H1 (cell line): ENCODE results near the gene CDKL4. TPM values are rescaled to one million over a fixed set of nuclear protein-coding genes. Genes with fewer than 3 reads are reported as not detected.

Experiments used
- CTCF ChIA-PET: fragments of 300-600 bp; sonication (Branson Sonifier 250); formaldehyde crosslinking; loops from one replicate; lab custom pipeline; 2021; ENCODE audit not compliant: partially characterized antibody; lab: Charles Lee
- POLR2A ChIA-PET: fragments of 300-600 bp; sonication (Branson Sonifier 250); formaldehyde crosslinking; loops from one replicate; lab custom pipeline; 2021; ENCODE audit warnings: inconsistent platforms; ENCODE audit not compliant: partially characterized antibody; lab: Charles Lee
- DNase-seq, 2 experiments: peaks; one replicate each; pipeline versions ENCODE4 v3.0.0 to v3.0.0-alpha.2; 2010 to 2022; ENCODE audit warnings: low spot score in 2 of 2, low read depth in 1 of 2, mixed read lengths in 1 of 2
- FAIRE-seq: peaks from 2 replicates; lab custom pipeline; 2011; peaks lifted over from hg19 to GRCh38; lab: Jason Lieb, UNC
- H2AFZ ChIP-seq: 2 replicates; pipeline ENCODE4 v1.8.1; 2012; ENCODE audit warnings: low read length, inconsistent platforms
- H2AK5ac ChIP-seq: 2 replicates; pipeline ENCODE4 v1.6.1; 2013; ENCODE audit warnings: low read depth, low read length
- H2BK120ac ChIP-seq: replicated peaks from 2 replicates; pipeline ENCODE3; 2013; ENCODE audit warnings: low read depth, low read length, inconsistent platforms
- H2BK12ac ChIP-seq: 2 replicates; pipeline ENCODE4 v1.6.1; 2013; ENCODE audit warnings: low read depth, low read length
- H2BK15ac ChIP-seq: 2 replicates; pipeline ENCODE4 v1.6.1; 2013; ENCODE audit warnings: low read length
- H2BK20ac ChIP-seq: 2 replicates; pipeline ENCODE4 v1.6.1; 2013; ENCODE audit warnings: low read length
- H2BK5ac ChIP-seq: 2 replicates; pipeline ENCODE4 v1.6.1; 2013; ENCODE audit warnings: low read depth, low read length
- H3K14ac ChIP-seq: 2 replicates; pipeline ENCODE4 v1.6.1; 2013; ENCODE audit warnings: inconsistent platforms; ENCODE audit not compliant: insufficient read length
- H3K18ac ChIP-seq: 2 replicates; pipeline ENCODE4 v1.6.1; 2013; ENCODE audit warnings: low read length; ENCODE audit errors: extremely low read depth
- H3K23ac ChIP-seq: 2 replicates; pipeline ENCODE4 v1.6.1; 2013; ENCODE audit warnings: inconsistent platforms; ENCODE audit not compliant: insufficient read length
- H3K23me2 ChIP-seq: 2 replicates; pipeline ENCODE4 v1.6.1; 2013; ENCODE audit warnings: low read depth, low read length
- H3K27ac ChIP-seq: 2 replicates; pipeline ENCODE4 v1.6.1; 2011; ENCODE audit warnings: low read depth, low read length, inconsistent platforms
- H3K27me3 ChIP-seq, 4 experiments: replicated peaks in 1 of 4; 1 replicate in 1 of 4; 2 replicates in 3 of 4; pipeline versions ENCODE4 v1.6.1 to v1.8.1; 2011 to 2013; ENCODE audit warnings: low read length in 3 of 4, mild to moderate bottlenecking in 3 of 4, inconsistent platforms in 2 of 4, mixed read lengths in 2 of 4, moderate library complexity in 1 of 4; ENCODE audit not compliant: control insufficient read depth in 3 of 4, insufficient read depth in 3 of 4; ENCODE audit errors: extremely low read depth in 1 of 4
- H3K36me3 ChIP-seq, 4 experiments: 2 replicates each; pipeline versions ENCODE4 v1.6.1 to v1.8.1; 2011 to 2013; ENCODE audit warnings: mild to moderate bottlenecking in 4 of 4, low read length in 3 of 4, moderate library complexity in 2 of 4, control low read depth in 1 of 4, inconsistent platforms in 1 of 4; ENCODE audit not compliant: insufficient read depth in 4 of 4, control insufficient read depth in 2 of 4
- H3K4ac ChIP-seq: replicated peaks from 2 replicates; pipeline ENCODE3; 2013; ENCODE audit warnings: low read length, low read depth, mixed read lengths, inconsistent platforms; ENCODE audit not compliant: insufficient read length
- H3K4me1 ChIP-seq, 4 experiments: replicated peaks in 1 of 4; 1 replicate in 1 of 4; 2 replicates in 3 of 4; pipeline versions ENCODE4 v1.6.1 to v1.8.1; 2011 to 2013; ENCODE audit warnings: low read length in 3 of 4, inconsistent platforms in 2 of 4, mixed read lengths in 1 of 4; ENCODE audit not compliant: insufficient read depth in 4 of 4, control insufficient read depth in 3 of 4
- H3K4me2 ChIP-seq, 2 experiments: 2 replicates each; pipeline versions ENCODE4 v1.6.1 to v1.8.1; 2011 to 2013; ENCODE audit warnings: low read depth in 2 of 2, low read length in 2 of 2, control low read depth in 1 of 2, inconsistent platforms in 1 of 2, mild to moderate bottlenecking in 1 of 2; ENCODE audit not compliant: insufficient read depth in 1 of 2
- H3K4me3 ChIP-seq, 4 experiments: fragments of 200-600, 300-600 bp in 1 of 4; sonication (generic), shearing (Covaris generic), sonication (Bioruptor Twin) in 1 of 4; 2 replicates each; pipeline versions ENCODE4 v1.5.1 to v1.8.1; 2011 to 2016; ENCODE audit warnings: low read length in 4 of 4, low read depth in 3 of 4, control low read depth in 2 of 4, inconsistent platforms in 2 of 4, mild to moderate bottlenecking in 2 of 4, mixed read lengths in 1 of 4, moderate library complexity in 1 of 4; ENCODE audit not compliant: insufficient read depth in 2 of 4; ENCODE audit errors: extremely low read depth in 1 of 4
- H3K56ac ChIP-seq: replicated peaks from 2 replicates; pipeline ENCODE3; 2013; ENCODE audit warnings: low read depth, mild to moderate bottlenecking, mixed read lengths, low read length, inconsistent platforms; ENCODE audit not compliant: insufficient read length
- H3K79me1 ChIP-seq: 2 replicates; pipeline ENCODE4 v1.6.1; 2013; ENCODE audit warnings: low read depth, low read length, control low read depth
- H3K79me2 ChIP-seq, 2 experiments: 2 replicates each; pipeline versions ENCODE4 v1.6.1 to v1.8.1; 2012 to 2013; ENCODE audit warnings: low read length in 2 of 2, mild to moderate bottlenecking in 2 of 2, inconsistent platforms in 1 of 2; ENCODE audit not compliant: insufficient read depth in 2 of 2, control insufficient read depth in 1 of 2
- H3K9ac ChIP-seq, 4 experiments: replicated peaks in 1 of 4; 1 replicate in 1 of 4; 2 replicates in 3 of 4; pipeline versions ENCODE4 v1.6.1 to v1.8.1; 2011 to 2013; ENCODE audit warnings: low read depth in 3 of 4, low read length in 3 of 4, control low read depth in 2 of 4, mild to moderate bottlenecking in 2 of 4, moderate library complexity in 2 of 4, inconsistent platforms in 1 of 4; ENCODE audit errors: extremely low read depth in 1 of 4
- H3K9me3 ChIP-seq, 2 experiments: 2 replicates each; pipeline versions ENCODE4 v1.6.1 to v1.8.1; 2012 to 2013; ENCODE audit warnings: mild to moderate bottlenecking in 2 of 2, moderate library complexity in 2 of 2, control low read depth in 1 of 2, inconsistent platforms in 1 of 2, low read depth in 1 of 2, low read length in 1 of 2, mixed read lengths in 1 of 2; ENCODE audit not compliant: insufficient read depth in 2 of 2
- H4K20me1 ChIP-seq, 2 experiments: replicated peaks in 1 of 2; 2 replicates each; pipeline versions ENCODE3 to v1.8.1; 2011 to 2013; ENCODE audit warnings: inconsistent platforms in 2 of 2, low read length in 2 of 2, mild to moderate bottlenecking in 1 of 2; ENCODE audit not compliant: insufficient read depth in 2 of 2, control insufficient read depth in 1 of 2
- H4K5ac ChIP-seq: 2 replicates; pipeline ENCODE4 v1.6.1; 2013; ENCODE audit warnings: low read length, low read depth, mixed read lengths, inconsistent platforms; ENCODE audit not compliant: insufficient read length
- H4K8ac ChIP-seq: 2 replicates; pipeline ENCODE4 v1.8.0; 2013; ENCODE audit warnings: mild to moderate bottlenecking, moderate library complexity, low read length, inconsistent platforms; ENCODE audit not compliant: insufficient read depth; ENCODE audit errors: extremely low read depth
- H4K91ac ChIP-seq: replicated peaks from 2 replicates; pipeline ENCODE3; 2013; ENCODE audit warnings: low read length, mixed read lengths, inconsistent platforms; ENCODE audit not compliant: insufficient read length
- CBX8 ChIP-seq: fragments of 300-800, 300-1000 bp; sonication (generic); IDR thresholded peaks from 2 replicates; pipeline ENCODE4 v1.7.1; 2016; ENCODE audit warnings: low read depth, low read length, borderline replicate concordance
- CREB1 ChIP-seq: IDR thresholded peaks from 2 replicates; pipeline ENCODE4 v1.6.1; 2012; ENCODE audit warnings: inconsistent platforms
- CTBP2 ChIP-seq: IDR thresholded peaks from 2 replicates; pipeline ENCODE4 v1.7.0; 2011; ENCODE audit warnings: borderline replicate concordance, mild to moderate bottlenecking, moderate library complexity, mixed read lengths, low read length; ENCODE audit not compliant: insufficient read depth, insufficient read length
- CTCF ChIP-seq, 3 experiments: IDR thresholded peaks; 1 replicate in 2 of 3; 2 replicates in 1 of 3; pipeline versions ENCODE4 v1.5.1 to v1.6.1; 2011; ENCODE audit warnings: low read length in 3 of 3, mild to moderate bottlenecking in 3 of 3, inconsistent platforms in 2 of 3, low read depth in 1 of 3, moderate library complexity in 1 of 3; ENCODE audit not compliant: insufficient read depth in 1 of 3; ENCODE audit errors: control extremely low read depth in 1 of 3
- EZH2 ChIP-seq: fragments of 200-600 bp; sonication (generic); IDR thresholded peaks from 2 replicates; pipeline ENCODE4 v1.7.1; 2012; ENCODE audit warnings: low read depth, mild to moderate bottlenecking, moderate library complexity, low read length, inconsistent platforms; ENCODE audit not compliant: severe bottlenecking
- MAX ChIP-seq: IDR thresholded peaks from 2 replicates; pipeline ENCODE4 v1.6.1; 2012; ENCODE audit warnings: inconsistent platforms
- PHF8 ChIP-seq: fragments of 200-600 bp; sonication (generic); conservative IDR thresholded peaks from 2 replicates; pipeline ENCODE4 v1.7.1; 2012; ENCODE audit warnings: low read depth, mild to moderate bottlenecking, inconsistent platforms, low read length, moderate library complexity
- RXRA ChIP-seq: IDR thresholded peaks from 2 replicates; pipeline ENCODE4 v1.6.1; 2011; ENCODE audit warnings: low read depth, mild to moderate bottlenecking, low read length, moderate library complexity; ENCODE audit not compliant: insufficient read depth
- SIN3A ChIP-seq, 2 experiments: IDR thresholded peaks in 1 of 2; conservative IDR thresholded peaks in 1 of 2; 2 replicates each; pipeline ENCODE4 v1.6.1; 2011 to 2012; ENCODE audit warnings: low read length in 2 of 2, improper control_type of control experiment in 1 of 2, low read depth in 1 of 2, mild to moderate bottlenecking in 1 of 2
- SP2 ChIP-seq: IDR thresholded peaks from 2 replicates; pipeline ENCODE4 v1.6.1; 2012; ENCODE audit warnings: mild to moderate bottlenecking, low read length, inconsistent platforms
- WGBS, 2 experiments: shearing (Covaris generic) in 1 of 2; methylation state at CpG; one replicate each; pipeline versions ENCODE4 v1.1.6 to v1.1.7; 2013 to 2015; ENCODE audit warnings: low lambda C conversion rate in 2 of 2, mixed read lengths in 2 of 2, inconsistent platforms in 1 of 2, low coverage in 1 of 2, missing lambda C conversion rate in 1 of 2; ENCODE audit not compliant: insufficient replicate concordance in 2 of 2, insufficient coverage in 1 of 2, insufficient read length in 1 of 2; ENCODE audit errors: extremely low coverage in 1 of 2, missing lambda C conversion rate in 1 of 2; 5-methylcytosine and 5-hydroxymethylcytosine counted together
- polyA plus RNA-seq, 7 experiments: library from polyadenylated mRNA; depleted of rRNA in 3 of 7; stranded (reverse) in 5 of 7; unstranded in 2 of 7; fragments of >200 nt in 5 of 7; fragments of 200-250 nt in 2 of 7; gene quantifications; 1 replicate in 5 of 7; 2 replicates in 1 of 7; 4 replicates in 1 of 7; pipeline versions ENCODE4 v1.2.1 to v1.2.3, GENCODE V29; 2011 to 2013; ENCODE audit warnings: missing spikeins in 2 of 7, mixed read lengths in 2 of 7
- total RNA-seq: library from RNA; stranded (reverse); fragmentation: NEBNext Ultra II Directional; extraction: Animal tissue kit (Norgen Biotek cat#: 25700); gene quantifications from 2 replicates; pipeline ENCODE4 v1.2.1, GENCODE V29; 2021

CDKL4 gene
- total and polyA plus RNA-seq, 2 of the 8 experiments (the other 6 are each of a cell fraction or from before 2014, with no cell fraction given), result not detected

- 0 out of 2 replicates have a peak overlapping the region, but pooled peaks have one; percentile 9 for H3K18ac ChIP-seq
- H2AFZ ChIP-seq, result peak overlapping the region; percentile 99
- no peaks in the 10 kb centered on the region for H3K79me1 ChIP-seq
- no peak overlapping the region for H3K4ac ChIP-seq
- 85% methylated on average over 3 of the region's 3 CpGs; no CpG with 5 or more reads in 1 of the 2 experiments for WGBS, 2 experiments
- no peak overlapping the region for H4K5ac ChIP-seq
- no peaks in the 10 kb centered on the region for H4K20me1 ChIP-seq
- no peak overlapping the region for H2BK5ac ChIP-seq
- no peaks in the 10 kb centered on the region for H3K23me2 ChIP-seq
- H3K27me3 ChIP-seq, result no peaks in the 10 kb centered on the region
- H3K9me3 ChIP-seq, result no peaks in the 10 kb centered on the region
- peaks cover 0 to 4% (median 0%) of the 10 kb centered on the region in 4 experiments; a peak in 1 of 7 replicates for H3K4me1 ChIP-seq
- no peak overlapping the region for H3K14ac ChIP-seq
- no peak for DNase-seq
- H4K91ac ChIP-seq, result no peak overlapping the region
- no peaks in the 10 kb centered on the region for H3K79me2 ChIP-seq
- peak overlapping the region; percentile 12 to 27; a peak in 1 of 4 replicates for H3K4me2 ChIP-seq
- no peak overlapping the region for H3K56ac ChIP-seq
- no peak overlapping the region for H3K27ac ChIP-seq
- ChIA-PET CTCF (interaction anchor here (0.6 to 1.7 kb wide), 6 partner anchors 10 to 73 kb away, joined by 3 to 5 read pairs (median 4); no protein-coding TSS in a partner anchor), POLR2A (no interaction called here)
- H3K23ac ChIP-seq, result no peak overlapping the region
- H2AK5ac ChIP-seq, result no peak overlapping the region
- peak; percentile 13 for FAIRE-seq
- H2BK120ac ChIP-seq, result no peak overlapping the region
- no peak overlapping the region for H2BK15ac ChIP-seq
- H2BK12ac ChIP-seq, result 0 out of 2 replicates have a peak overlapping the region, but pooled peaks have one; percentile 19
- H3K9ac ChIP-seq, result no peak overlapping the region
- no peak overlapping the region for H2BK20ac ChIP-seq
- H3K36me3 ChIP-seq, result no peaks in the 10 kb centered on the region
- no peak overlapping the region for H4K8ac ChIP-seq
- no peak overlapping the region for H3K4me3 ChIP-seq
- TF ChIP-seq RXRA (no peak), PHF8 (no peak), EZH2 (no peak), CREB1 (no peak), SIN3A (conservative IDR thresholded peaks at IDR 0.05 in 1 of 2, IDR thresholded peaks at IDR 0.05 in 1 of 2; ENCODE audit: low read depth in 1 of 2, low read length in 2 of 2) (no peak), SP2 (no peak), MAX (no peak), CBX8 (no peak), CTCF (IDR thresholded peaks at IDR 0.05; ENCODE audit: control extremely low read depth in 1 of 3, insufficient read depth in 1 of 3, low read depth in 1 of 3, low read length in 3 of 3) (no peak), CTBP2 (no peak)
Observed at GRCh38 chr2:39154944-39155343, 88.8 kb downstream of the CDKL4 start.
